ENCODE measurements around the gene HOXC4. TPM values are rescaled to one million over a fixed set of nuclear protein-coding genes. Genes with fewer than 3 reads are reported as not detected.

HOXC4 gene
- total RNA-seq, 1 donor from 2014 or later, result not detected

DNA sequence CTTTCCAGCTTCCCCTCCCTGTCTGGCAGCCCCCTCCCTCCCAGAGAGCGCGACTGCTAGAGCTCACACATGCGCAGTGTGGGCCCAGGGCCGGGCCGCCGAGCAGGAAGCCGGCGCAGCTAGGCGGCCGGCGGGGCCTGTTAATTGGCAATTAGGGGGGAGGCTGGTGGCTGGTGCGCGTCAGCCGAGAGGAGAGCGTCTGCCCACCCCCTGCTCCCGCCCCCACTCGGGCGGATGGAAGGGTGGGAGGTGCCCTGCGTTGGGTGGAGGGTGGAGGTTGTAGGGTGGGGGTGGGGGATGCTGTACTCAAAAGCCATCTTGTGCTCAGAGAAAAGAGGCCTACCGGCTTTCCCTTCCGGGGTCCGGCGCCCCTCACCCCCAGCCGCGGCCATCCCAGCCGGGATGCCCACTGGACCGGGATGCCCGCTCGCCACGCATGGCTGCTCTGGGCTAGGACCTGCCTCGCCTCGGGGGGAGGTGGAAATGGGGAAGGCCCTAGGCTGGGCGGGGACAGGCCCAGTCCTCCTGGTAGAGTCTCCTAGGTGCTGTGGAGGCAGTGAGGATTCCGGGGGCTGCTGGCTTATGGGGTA lies 35.7 kb upstream of the HOXC4 start:
- peaks cover 48% of the 10 kb centered on the region for H3K4me1 ChIP-seq
- H3K9me3 ChIP-seq (replicated peaks), result no peaks in the 10 kb centered on the region
- intact Hi-C loops (cut with micrococcal nuclease), result no loop called here
- TF ChIP-seq, protein P1, sequence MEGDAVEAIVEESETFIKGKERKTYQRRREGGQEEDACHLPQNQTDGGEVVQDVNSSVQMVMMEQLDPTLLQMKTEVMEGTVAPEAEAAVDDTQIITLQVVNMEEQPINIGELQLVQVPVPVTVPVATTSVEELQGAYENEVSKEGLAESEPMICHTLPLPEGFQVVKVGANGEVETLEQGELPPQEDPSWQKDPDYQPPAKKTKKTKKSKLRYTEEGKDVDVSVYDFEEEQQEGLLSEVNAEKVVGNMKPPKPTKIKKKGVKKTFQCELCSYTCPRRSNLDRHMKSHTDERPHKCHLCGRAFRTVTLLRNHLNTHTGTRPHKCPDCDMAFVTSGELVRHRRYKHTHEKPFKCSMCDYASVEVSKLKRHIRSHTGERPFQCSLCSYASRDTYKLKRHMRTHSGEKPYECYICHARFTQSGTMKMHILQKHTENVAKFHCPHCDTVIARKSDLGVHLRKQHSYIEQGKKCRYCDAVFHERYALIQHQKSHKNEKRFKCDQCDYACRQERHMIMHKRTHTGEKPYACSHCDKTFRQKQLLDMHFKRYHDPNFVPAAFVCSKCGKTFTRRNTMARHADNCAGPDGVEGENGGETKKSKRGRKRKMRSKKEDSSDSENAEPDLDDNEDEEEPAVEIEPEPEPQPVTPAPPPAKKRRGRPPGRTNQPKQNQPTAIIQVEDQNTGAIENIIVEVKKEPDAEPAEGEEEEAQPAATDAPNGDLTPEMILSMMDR (IDR thresholded peaks at IDR 0.05; ENCODE audit: borderline replicate concordance), result no peak
- H3K36me3 ChIP-seq, result no peaks in the 10 kb centered on the region
- H3K27ac ChIP-seq (replicated peaks), result no peak overlapping the region
- peak overlapping the region; percentile 66 for H3K4me3 ChIP-seq
- H3K27me3 ChIP-seq (ENCODE audit: low read depth), result peaks cover 100% of the 10 kb centered on the region
- peak; percentile 43 for DNase-seq

GRCh38 chr12:54018468-54018984 lies 35.1 kb upstream of the HOXC4 start:
- Histone ChIP-seq H3K9me3 (replicated peaks) (no peaks in the 10 kb centered on the region), H3K27me3 (ENCODE audit: low read depth) (peaks cover 100% of the 10 kb centered on the region), H3K4me3 (peak overlapping the region; percentile 66), H3K4me1 (peaks cover 48% of the 10 kb centered on the region), H3K36me3 (no peaks in the 10 kb centered on the region), H3K27ac (replicated peaks) (no peak overlapping the region)
- no peak for DNase-seq
- intact Hi-C loops (cut with micrococcal nuclease), result no loop called here
- TF ChIP-seq, protein P1 (IDR thresholded peaks at IDR 0.05; ENCODE audit: borderline replicate concordance), result no peak

DNA sequence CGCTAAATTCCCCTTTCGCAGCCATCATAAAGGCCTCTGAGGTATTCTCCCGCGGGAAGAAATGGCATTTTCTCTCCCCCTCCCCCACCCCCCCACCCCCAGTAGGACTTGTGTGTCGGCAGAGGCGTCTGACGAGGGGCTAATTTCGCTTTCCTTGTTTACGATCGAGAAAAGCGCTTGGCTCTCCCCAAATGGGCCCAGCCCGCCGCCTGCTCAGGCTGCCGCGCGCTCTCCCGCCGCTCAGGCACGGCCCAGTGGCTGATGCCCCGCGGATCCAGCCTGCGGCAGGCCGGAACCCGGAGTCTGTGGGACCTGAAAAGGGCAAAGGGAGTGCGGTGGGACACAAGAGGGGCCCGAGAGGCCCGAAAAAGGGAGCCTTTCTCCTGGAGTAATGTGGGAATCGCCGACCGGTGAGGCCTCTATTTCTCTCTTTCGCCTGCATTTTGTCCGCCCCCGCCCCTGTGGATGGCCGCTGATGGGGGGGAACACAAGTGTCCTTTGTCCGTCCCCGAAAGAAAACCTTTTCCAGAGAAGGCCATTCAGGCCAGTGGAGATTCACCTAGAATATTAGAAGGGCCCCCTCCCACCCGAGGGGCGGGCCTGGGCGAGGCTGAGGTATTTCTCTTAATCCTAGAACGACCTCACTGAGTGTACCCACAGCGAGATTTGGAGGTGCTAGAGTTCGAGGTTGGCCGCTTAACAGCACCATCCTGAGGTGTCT lies 34.4 kb upstream of the HOXC4 start:
- Histone ChIP-seq H3K9me3 (replicated peaks) (no peaks in the 10 kb centered on the region), H3K27me3 (ENCODE audit: low read depth) (peaks cover 100% of the 10 kb centered on the region), H3K36me3 (no peaks in the 10 kb centered on the region), H3K4me1 (peaks cover 47% of the 10 kb centered on the region), H3K4me3 (peak overlapping the region; percentile 66), H3K27ac (replicated peaks) (peak overlapping the region; percentile 74)
- intact Hi-C loops (cut with micrococcal nuclease), result no loop called here
- no peak for DNase-seq
- TF ChIP-seq, protein P1 (IDR thresholded peaks at IDR 0.05; ENCODE audit: borderline replicate concordance), result no peak

DNA sequence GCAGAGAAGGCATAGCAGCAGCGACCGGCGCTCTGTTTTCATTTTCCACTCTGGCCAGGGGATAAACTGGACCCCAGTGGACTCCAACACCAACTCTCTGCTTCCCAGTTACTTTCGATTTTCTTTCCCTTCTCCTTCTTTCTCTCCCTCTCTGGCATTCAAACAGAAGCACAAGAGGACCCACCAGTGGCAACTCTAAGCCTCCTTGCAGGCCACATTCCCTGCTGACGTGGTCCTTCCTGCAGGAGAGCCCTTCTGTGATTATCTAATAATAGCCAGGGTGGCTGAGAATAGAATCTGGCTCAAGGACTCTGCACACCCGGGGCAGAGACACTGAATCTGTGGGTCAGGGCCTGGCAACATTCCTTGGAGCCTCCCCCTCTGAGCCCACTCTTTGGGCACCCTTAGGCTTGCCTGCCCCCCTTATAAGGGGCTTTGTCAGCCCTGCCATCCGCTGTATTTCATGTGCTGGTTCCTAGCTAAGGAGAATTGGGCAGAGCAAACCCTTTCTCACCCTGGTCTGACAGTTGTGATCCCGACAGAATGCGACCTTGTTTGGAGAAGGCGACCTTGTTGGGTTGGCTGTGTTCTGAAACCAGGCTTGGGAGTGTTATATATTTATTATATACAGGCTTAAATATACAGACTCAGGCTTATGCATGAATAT lies 33.6 kb upstream of the HOXC4 start:
- Histone ChIP-seq H3K4me1 (peaks cover 41% of the 10 kb centered on the region), H3K27ac (replicated peaks) (peak overlapping the region; percentile 74), H3K9me3 (replicated peaks) (no peaks in the 10 kb centered on the region), H3K27me3 (ENCODE audit: low read depth) (peaks cover 100% of the 10 kb centered on the region), H3K36me3 (no peaks in the 10 kb centered on the region), H3K4me3 (peak overlapping the region; percentile 40)
- DNase-seq, result no peak
- TF ChIP-seq, protein P1 (IDR thresholded peaks at IDR 0.05; ENCODE audit: borderline replicate concordance), result no peak
- intact Hi-C loops (cut with micrococcal nuclease), result no loop called here

DNA sequence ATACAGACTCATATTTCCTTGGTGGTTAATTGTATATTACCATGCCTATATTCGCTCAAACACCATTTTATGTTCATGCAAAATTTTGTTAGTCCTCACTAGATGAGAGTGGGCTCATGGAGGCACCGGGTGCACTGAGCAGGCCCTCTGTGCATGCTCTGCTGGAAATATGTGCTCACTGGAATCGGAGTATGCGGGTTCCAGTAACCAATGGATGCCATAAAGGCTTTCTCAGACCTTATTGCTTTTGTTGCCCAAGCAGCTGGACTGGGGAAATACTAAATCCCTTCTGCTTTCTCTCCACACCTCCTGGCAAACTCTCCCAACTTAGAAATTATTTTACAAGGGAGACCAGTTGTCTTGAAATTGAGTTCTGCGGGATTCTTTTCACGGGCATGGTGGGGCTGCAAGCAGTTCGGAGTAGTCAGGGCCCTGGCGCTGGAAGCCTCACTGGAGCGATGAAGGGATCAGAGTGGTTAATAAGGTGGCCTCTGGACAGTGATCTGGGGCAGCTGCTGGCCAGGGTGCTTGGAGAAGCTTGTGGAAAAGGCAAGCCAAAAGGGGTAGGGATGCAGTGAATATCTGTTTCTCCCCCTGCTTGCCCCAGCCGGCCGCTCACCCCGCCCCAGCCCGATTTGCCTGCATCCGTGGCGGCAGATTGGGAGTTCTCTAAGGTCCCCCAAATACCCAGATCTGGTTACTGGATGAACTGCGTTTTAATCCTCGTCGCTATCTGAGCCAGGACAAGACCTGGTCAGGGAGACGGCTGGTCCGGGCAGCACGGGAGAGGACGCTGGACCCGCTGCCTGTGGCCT lies 32.8 kb upstream of the HOXC4 start:
- intact Hi-C loops (cut with micrococcal nuclease), result no loop called here
- no peak for DNase-seq
- Histone ChIP-seq H3K9me3 (replicated peaks) (no peaks in the 10 kb centered on the region), H3K4me1 (peaks cover 41% of the 10 kb centered on the region), H3K4me3 (peak overlapping the region; percentile 40), H3K36me3 (no peaks in the 10 kb centered on the region), H3K27me3 (ENCODE audit: low read depth) (peaks cover 100% of the 10 kb centered on the region), H3K27ac (replicated peaks) (peak overlapping the region; percentile 74)
- TF ChIP-seq, protein P1 (IDR thresholded peaks at IDR 0.05; ENCODE audit: borderline replicate concordance), result no peak

Data from left ventricle myocardium inferior (tissue), 1 donor.